Coronary artery (tissue), 2 donors: ENCODE data around the gene AK9.

Experiments
- DNase-seq: peaks from one replicate; pipeline ENCODE4 v3.0.0-alpha.2; 2017; ENCODE audit warnings: low spot score
- H3K27ac ChIP-seq, 2 donors: fragments of 200-600 bp; sonication (generic); one replicate each; pipeline ENCODE4 v1.5.1; 2016 to 2019
- H3K4me3 ChIP-seq: fragments of 200-600 bp; sonication (generic); 2 replicates; pipeline ENCODE4 v1.5.1; 2016; ENCODE audit warnings: mild to moderate bottlenecking, moderate library complexity
- TF ChIP-seq, protein P1 (sequence below): fragments of 200-600 bp; sonication (generic); IDR thresholded peaks from one replicate; pipeline ENCODE4 v1.5.1; 2019; ENCODE audit warnings: antibody characterized with exemption

Gene AK9

DNA sequence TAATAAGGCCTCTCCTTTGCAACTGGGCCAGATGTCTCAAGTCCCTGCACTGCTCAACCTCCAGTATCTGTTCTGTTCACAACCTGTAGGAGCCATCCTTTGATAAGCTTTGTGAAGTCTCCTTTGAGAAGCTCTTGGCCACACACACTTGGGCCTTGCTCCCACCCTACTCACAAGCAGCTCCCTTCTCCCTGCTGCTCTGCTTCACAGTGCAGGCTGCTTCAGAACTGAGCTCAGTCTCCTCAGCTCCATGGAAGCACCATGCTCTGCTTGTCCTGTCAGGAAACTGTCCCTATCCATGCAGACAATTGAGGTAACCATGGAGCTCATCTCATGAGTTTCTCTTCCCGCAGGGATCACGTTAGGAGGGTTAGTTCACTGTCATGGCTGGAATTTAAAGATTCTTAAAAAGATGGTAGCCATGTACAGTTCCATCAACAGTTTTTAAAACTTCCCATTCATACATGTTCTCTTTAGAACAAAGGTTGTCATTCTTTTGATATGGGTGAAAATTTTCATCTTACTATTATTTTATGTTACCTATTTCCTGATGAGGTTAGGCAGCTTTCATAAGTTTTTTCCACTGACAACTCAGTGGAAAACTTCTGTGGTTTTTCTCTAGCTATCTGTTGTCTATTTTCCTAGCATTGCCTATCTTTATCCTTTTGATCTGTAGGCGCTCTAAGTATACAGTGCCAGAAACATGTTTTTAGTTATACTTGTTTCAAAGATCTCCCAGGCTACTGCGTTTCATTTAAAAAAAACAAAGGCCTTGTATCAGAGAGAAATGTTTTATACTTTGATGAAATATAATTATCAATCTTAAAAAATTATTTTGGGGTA, 62.6 kb downstream of the AK9 start:
- H3K27ac ChIP-seq, result no peak overlapping the region
- TF ChIP-seq, protein P1, sequence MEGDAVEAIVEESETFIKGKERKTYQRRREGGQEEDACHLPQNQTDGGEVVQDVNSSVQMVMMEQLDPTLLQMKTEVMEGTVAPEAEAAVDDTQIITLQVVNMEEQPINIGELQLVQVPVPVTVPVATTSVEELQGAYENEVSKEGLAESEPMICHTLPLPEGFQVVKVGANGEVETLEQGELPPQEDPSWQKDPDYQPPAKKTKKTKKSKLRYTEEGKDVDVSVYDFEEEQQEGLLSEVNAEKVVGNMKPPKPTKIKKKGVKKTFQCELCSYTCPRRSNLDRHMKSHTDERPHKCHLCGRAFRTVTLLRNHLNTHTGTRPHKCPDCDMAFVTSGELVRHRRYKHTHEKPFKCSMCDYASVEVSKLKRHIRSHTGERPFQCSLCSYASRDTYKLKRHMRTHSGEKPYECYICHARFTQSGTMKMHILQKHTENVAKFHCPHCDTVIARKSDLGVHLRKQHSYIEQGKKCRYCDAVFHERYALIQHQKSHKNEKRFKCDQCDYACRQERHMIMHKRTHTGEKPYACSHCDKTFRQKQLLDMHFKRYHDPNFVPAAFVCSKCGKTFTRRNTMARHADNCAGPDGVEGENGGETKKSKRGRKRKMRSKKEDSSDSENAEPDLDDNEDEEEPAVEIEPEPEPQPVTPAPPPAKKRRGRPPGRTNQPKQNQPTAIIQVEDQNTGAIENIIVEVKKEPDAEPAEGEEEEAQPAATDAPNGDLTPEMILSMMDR, result no peak
- no peak overlapping the region for H3K4me3 ChIP-seq
- no peak for DNase-seq

DNA sequence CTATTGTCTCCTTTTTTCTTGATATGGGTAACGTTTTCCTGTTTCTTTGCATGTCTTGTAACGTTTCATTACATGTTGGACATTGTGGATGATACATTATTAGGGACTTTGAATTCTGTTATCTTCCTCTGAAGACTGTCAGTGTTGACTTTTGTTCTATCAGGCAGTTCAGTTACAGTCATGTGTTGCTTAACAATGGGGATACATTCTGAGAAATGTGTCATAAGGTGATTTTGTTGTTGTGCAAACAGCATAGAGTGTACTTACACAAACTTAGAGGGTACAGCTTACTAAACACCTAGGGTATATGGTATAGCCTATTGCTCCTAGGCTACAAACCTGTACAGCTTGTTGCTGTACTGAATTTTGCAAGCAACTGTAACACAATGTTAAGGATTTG, 64.7 kb downstream of the AK9 start:
- no peak overlapping the region for H3K4me3 ChIP-seq
- TF ChIP-seq, protein P1, result no peak
- H3K27ac ChIP-seq, result no peak overlapping the region
- no peak for DNase-seq

DNA sequence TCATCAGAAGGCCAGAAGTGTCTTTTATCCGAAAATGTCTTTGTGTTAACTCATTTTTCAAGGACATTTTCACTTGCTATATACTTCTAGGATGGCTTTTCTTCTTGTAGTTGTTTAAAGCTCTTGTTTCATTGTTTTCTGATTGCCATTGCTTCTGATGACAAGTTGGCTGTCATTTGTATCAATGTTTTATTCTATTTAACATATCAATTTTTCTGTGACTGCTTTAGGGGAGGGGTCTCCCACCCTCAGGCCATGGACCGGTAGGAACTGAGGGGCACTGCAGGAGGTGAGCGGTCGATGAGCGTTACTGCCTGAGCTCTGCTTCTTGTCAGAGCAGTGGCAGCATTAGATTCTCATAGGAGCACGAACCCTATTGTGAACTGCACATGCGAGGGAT, 65.8 kb downstream of the AK9 start:
- Histone ChIP-seq H3K4me3 (no peak overlapping the region), H3K27ac (no peak overlapping the region)
- no peak for DNase-seq
- TF ChIP-seq, protein P1, result no peak

DNA sequence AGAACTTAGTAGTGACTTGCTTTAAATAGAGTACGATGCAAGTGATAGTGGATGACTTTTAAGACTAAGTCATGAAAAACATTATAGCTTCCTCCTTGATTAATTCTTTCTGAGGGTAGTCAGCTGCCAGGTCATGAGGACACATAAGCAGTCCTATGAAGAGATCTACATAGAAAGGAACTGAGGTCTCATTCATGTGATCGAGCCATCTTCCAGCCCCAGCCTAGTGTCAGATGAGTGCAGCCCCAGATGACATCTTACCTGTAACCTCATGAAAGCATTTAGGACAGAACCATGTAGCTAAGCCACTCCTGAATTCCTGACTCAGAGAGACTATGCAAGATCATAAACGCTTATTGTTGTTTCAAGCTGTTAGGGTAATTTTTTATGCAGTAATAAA, 67.7 kb downstream of the AK9 start:
- Histone ChIP-seq H3K4me3 (no peak overlapping the region), H3K27ac (no peak overlapping the region)
- TF ChIP-seq, protein P1, result no peak
- no peak for DNase-seq

DNA sequence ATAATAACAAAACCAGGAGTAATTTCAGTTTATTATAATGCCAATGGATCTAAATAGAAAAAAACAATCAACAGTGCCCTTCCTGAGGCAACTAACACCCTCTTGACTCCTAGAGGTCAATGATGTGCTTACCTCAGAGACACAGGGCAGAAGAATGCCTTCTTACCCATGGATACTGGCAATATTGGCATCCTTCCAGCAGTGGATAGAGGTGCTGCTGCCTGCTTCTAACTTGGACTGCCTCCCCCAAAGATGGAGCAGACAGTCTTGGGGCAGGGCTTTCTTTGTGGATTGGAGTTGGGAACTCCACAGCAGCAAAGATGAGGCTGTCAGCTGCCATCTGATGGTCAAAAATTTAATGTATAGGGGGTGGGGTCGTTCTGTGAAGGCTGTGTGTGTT, 78.7 kb downstream of the AK9 start:
- H3K4me3 ChIP-seq, result no peak overlapping the region
- TF ChIP-seq, protein P1, result no peak
- DNase-seq, result no peak
- H3K27ac ChIP-seq, result no peak overlapping the region

DNA sequence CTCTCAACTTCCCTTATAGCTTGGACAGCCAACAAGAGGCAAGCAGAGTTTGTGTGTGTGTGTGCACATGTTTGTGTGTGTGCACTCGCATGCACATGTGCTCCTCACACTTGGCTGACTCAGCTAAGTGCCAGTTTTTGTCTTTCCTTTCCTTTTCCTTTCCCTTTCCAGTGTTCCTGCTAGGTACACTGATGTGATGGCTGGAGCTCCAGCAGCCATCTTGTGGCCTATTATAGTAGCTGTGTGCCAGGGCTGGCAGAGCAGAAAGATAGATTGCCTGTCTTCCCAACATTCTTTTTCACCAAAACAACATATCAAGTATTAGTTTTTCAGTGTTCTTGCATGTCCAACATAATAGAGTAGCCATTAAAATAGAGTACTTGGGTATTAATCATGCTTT, 79.5 kb downstream of the AK9 start:
- no peak overlapping the region for H3K27ac ChIP-seq
- no peak overlapping the region for H3K4me3 ChIP-seq
- DNase-seq, result no peak
- TF ChIP-seq, protein P1, result no peak

DNA sequence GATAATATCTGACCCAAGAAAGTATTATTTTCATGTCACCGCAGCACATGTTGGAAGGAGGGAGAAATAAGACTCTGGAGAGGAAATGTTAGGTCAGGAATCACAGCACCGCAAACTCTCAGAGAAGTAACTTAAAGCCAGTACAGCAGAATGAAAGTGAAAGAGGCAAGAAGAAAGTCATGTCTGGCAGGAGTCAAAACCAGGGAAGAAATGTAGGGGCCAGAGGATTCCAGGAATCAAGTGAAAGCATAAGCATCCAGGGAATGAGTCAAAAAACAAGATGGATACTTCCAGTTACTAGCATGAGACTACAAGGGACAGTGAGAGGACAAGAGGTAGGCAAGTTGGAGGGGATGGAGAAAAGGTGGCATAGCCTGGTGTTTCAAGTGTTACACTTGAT, 80.4 kb downstream of the AK9 start:
- TF ChIP-seq, protein P1, result no peak
- Histone ChIP-seq H3K4me3 (no peak overlapping the region), H3K27ac (no peak overlapping the region)
- no peak for DNase-seq
